Kidney (tissue), 14 donors: ENCODE data around the gene UNCX. TPM values are rescaled to one million over a fixed set of nuclear protein-coding genes. Genes with fewer than 3 reads are reported as not detected.

Experiments used
- DNase-seq, 5 donors: peaks; one replicate each; pipeline ENCODE4 v3.0.0-alpha.2; 2013 to 2020
- FAIRE-seq: peaks from 2 replicates; lab custom pipeline; 2012; peaks lifted over from hg19 to GRCh38; lab: Jason Lieb, UNC
- H3K27ac ChIP-seq, 2 donors: one replicate each; pipeline ENCODE4 v1.7.0; 2013; ENCODE audit warnings: low read depth in 2 of 2, low read length in 2 of 2, inconsistent platforms in 1 of 2
- H3K27me3 ChIP-seq: one replicate; pipeline ENCODE4 v1.7.1; 2013; ENCODE audit warnings: low read length, inconsistent platforms; ENCODE audit not compliant: control insufficient read depth, insufficient read depth
- H3K36me3 ChIP-seq, 3 donors: one replicate each; pipeline versions ENCODE4 v1.7.0 to v1.7.1; 2013; ENCODE audit warnings: low read length in 3 of 3, control low read depth in 1 of 3, inconsistent platforms in 1 of 3; ENCODE audit not compliant: insufficient read depth in 3 of 3, control insufficient read depth in 2 of 3
- H3K4me1 ChIP-seq, 3 donors: one replicate each; pipeline versions ENCODE4 v1.7.0 to v1.7.1; 2013; ENCODE audit warnings: low read length in 3 of 3, inconsistent platforms in 1 of 3, low read depth in 1 of 3; ENCODE audit not compliant: control insufficient read depth in 2 of 3, insufficient read depth in 2 of 3
- H3K4me3 ChIP-seq, 3 donors: one replicate each; pipeline versions ENCODE4 v1.7.0 to v1.8.1; 2013; ENCODE audit warnings: low read length in 3 of 3, control low read depth in 1 of 3, inconsistent platforms in 1 of 3
- H3K9ac ChIP-seq, 3 donors: one replicate each; pipeline versions ENCODE4 v1.7.0 to v1.7.1; 2013; ENCODE audit warnings: low read length in 3 of 3, control low read depth in 1 of 3, inconsistent platforms in 1 of 3
- H3K9me3 ChIP-seq, 3 donors: one replicate each; pipeline versions ENCODE4 v1.7.0 to v1.7.1; 2013; ENCODE audit warnings: low read length in 3 of 3, control low read depth in 1 of 3, inconsistent platforms in 1 of 3; ENCODE audit not compliant: control insufficient read depth in 2 of 3, insufficient read depth in 1 of 3
- CTCF ChIP-seq: IDR thresholded peaks from 3 replicates; pipeline ENCODE4 v1.5.1; 2012; ENCODE audit warnings: mild to moderate bottlenecking, moderate library complexity, borderline replicate concordance; ENCODE audit not compliant: insufficient read depth; ENCODE audit errors: extremely low read depth
- intact Hi-C: fragments of 100-400 bp; cut with DNase I; formaldehyde crosslinking; loops from one replicate; pipeline ENCODE4 v1.11.1; 2022
- polyA plus RNA-seq: library from polyadenylated mRNA; stranded (reverse); fragments of 350-450 nt; fragmentation: Illumina TruSeq; extraction: RNeasy Lipid Tissue Mini Kit (QIAGEN cat#74804); gene quantifications from one replicate; pipeline ENCODE4 v1.2.3, GENCODE V29; 2014; ENCODE audit warnings: low read depth, low replicate concordance; ENCODE audit not compliant: insufficient read depth
- total RNA-seq: library from RNA; stranded (reverse); fragmentation: NEBNext Ultra II Directional; extraction: Animal tissue kit (Norgen Biotek cat#: 25700); gene quantifications from one replicate; pipeline ENCODE4 v1.2.1, GENCODE V29; 2021
- donor health status: control.
- donor health status: control.
- donor health status: control.
- donor health status: control.
- donor health status: control.
- donor health status: DM: yes; HTN: yes; CAD: no.
- donor health status: Normal renal cell carcinoma (clear cell type).

Gene UNCX
- total and polyA plus RNA-seq, 2 donors from 2014 or later, result 1.4 to 2.0 TPM

- TF ChIP-seq CTCF, result no peak
- no peaks in the 10 kb centered on the region for H3K36me3 ChIP-seq
- peaks cover 6% of the 10 kb centered on the region for H3K27me3 ChIP-seq
- intact Hi-C loops, result no loop called here
- no peak overlapping the region for H3K27ac ChIP-seq
- no peak overlapping the region for H3K4me3 ChIP-seq
- no peak for FAIRE-seq
- peak in 1 of 5 donors; percentile 13 for DNase-seq
- H3K9ac ChIP-seq, result no peak overlapping the region
- no peaks in the 10 kb centered on the region for H3K9me3 ChIP-seq
- H3K4me1 ChIP-seq, result no peaks in the 10 kb centered on the region
Measured at GRCh38 chr7:1218541-1219165, 14.0 kb upstream of the UNCX start.

GRCh38 chr7:1219498-1219897, 13.2 kb upstream of the UNCX start:
- TF ChIP-seq CTCF, result no peak
- no peak overlapping the region for H3K27ac ChIP-seq
- intact Hi-C loops, result no loop called here
- no peaks in the 10 kb centered on the region for H3K36me3 ChIP-seq
- FAIRE-seq (no peak), DNase-seq (peak in 2 of 5 donors; percentile 37 to 48)
- no peaks in the 10 kb centered on the region for H3K4me1 ChIP-seq
- H3K27me3 ChIP-seq, result peaks cover 6% of the 10 kb centered on the region
- no peak overlapping the region for H3K9ac ChIP-seq
- no peaks in the 10 kb centered on the region for H3K9me3 ChIP-seq
- no peak overlapping the region for H3K4me3 ChIP-seq

GRCh38 chr7:1220000-1220726, 12.5 kb upstream of the UNCX start:
- H3K4me3 ChIP-seq, result no peak overlapping the region
- peaks cover 11% of the 10 kb centered on the region for H3K27me3 ChIP-seq
- intact Hi-C loops, result no loop called here
- no peak overlapping the region for H3K27ac ChIP-seq
- no peaks in the 10 kb centered on the region for H3K9me3 ChIP-seq
- no peak overlapping the region for H3K9ac ChIP-seq
- H3K36me3 ChIP-seq, result no peaks in the 10 kb centered on the region
- FAIRE-seq (no peak), DNase-seq (no peak)
- no peak for TF ChIP-seq CTCF
- no peaks in the 10 kb centered on the region for H3K4me1 ChIP-seq
